HG03135 (cell line): Measurements from ENCODE around the gene PIP4K2A.

Experiments
- ATAC-seq: cut with Tn5 transposase; IDR thresholded peaks from one replicate; pipeline ENCODE4 v1.9.1; 2021; ENCODE audit warnings: mild to moderate bottlenecking, moderate library complexity; ENCODE audit not compliant: unreplicated experiment

Gene PIP4K2A

GRCh38 chr10:22669163-22669711 is 45.1 kb downstream of the PIP4K2A start:
- no peak for ATAC-seq

DNA sequence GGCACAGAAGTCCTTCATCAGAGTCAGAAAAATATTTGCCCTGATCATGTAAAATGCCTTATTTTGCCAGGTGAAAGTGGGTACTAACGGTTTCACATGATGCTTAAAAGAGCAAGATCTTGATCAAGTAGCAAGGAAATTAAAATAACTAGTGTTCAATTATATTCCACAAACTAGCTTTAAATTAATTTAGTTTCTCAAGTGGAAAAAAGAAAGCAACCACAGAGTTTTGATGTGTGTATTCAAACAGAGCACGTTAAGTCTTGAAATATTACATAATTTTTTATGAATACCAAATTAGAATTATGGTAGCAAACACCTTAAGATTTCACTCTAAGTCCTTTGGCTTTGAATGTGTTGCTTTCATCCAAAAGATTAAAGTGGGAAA is 47.3 kb downstream of the PIP4K2A start:
- no peak for ATAC-seq

- ATAC-seq = peak; percentile 80
Measured at GRCh38 chr10:22666287-22667092, 47.9 kb downstream of the PIP4K2A start.

- ATAC-seq = no peak
Measured at GRCh38 chr10:22665329-22665728, 49.0 kb downstream of the PIP4K2A start.

GRCh38 chr10:22662733-22663330 is 51.5 kb downstream of the PIP4K2A start:
- ATAC-seq = no peak

- no peak for ATAC-seq
Measured at GRCh38 chr10:22659866-22660265, 54.5 kb downstream of the PIP4K2A start.

DNA sequence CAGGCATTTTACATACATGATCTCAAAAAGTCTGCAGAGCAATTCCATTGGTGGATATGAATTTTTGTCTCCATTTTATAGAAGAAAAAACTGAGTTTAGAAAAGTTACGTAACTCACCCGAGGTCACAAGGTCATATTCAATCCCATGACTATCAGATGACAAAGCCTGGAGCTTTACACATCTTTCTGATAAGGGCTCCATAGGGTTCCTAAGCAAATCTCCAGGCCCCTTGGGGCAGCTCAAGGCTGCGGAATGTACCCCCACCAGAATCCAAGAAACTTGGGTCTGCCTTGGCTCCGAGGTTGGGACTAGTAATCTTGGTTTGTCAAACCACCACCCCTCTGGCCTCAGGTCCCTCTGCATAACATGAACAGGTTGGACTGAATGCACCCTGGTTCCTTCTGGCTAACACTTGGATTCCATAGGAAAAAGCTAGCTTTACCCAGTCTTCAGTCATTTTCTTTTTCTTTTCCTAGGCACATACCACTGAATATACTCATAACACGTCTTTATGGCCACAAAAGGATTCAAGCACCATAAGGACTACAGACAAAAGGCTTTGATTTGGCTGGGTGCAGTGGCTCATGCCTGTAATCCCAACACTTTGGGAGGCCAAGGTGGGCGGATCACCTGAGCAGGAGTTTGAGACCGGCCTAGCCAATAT is 55.5 kb downstream of the PIP4K2A start:
- no peak for ATAC-seq

GRCh38 chr10:22657566-22658225 is 56.7 kb downstream of the PIP4K2A start:
- ATAC-seq = no peak

DNA sequence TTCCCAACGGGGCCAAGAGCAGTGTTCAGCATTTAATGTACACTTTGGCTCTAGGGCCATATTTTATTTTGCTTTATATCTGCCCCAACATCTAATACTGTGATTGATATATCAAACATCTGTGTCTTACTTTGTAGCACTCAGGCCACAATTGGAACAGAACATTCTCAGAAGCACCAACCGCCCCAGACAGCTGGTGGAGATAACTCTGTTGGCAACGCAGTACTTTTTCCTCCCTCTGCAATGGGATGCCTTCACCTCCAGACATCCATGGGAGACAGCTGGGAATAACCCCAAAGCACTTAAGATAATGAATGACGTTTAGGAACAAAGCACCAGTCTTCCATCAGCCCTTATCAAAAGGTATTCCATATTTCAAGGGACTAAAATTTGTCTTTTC is 57.4 kb downstream of the PIP4K2A start:
- ATAC-seq = no peak

GRCh38 chr10:22656036-22656435 is 58.3 kb downstream of the PIP4K2A start:
- ATAC-seq = no peak

DNA sequence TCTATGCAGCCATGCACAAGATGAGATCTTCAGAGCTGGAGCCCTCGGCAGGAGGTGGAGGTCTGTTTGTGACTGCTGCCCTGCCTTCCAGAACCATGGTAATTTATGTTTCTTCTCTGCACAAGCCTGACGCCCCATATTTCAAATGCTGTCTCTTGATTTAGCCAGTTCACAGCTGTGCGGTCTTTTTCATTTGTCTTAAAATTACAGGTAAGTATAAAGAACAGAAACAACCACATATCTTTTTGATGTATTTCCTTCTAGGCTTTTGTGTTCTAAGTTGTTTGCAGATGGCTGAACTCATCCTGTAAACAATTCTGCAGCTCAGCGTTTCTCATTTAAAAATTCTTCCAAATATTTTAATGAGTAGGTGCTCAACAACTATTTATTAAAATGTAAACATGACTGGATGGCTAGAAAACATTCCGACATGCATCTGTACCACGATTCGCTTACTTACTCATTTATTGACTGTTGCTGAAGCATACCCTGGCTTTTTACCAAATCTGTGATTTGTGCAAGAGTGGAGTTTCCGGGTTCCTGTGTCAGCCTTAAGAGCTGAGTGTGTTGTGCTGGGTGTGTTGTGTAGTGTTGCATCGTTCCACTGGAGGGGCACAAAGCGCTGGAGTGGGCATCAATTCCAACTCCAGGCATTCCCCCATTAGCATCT is 58.9 kb downstream of the PIP4K2A start:
- ATAC-seq = no peak

GRCh38 chr10:22652988-22653481 is 61.3 kb downstream of the PIP4K2A start:
- ATAC-seq = no peak

GRCh38 chr10:22651276-22651980 is 63.0 kb downstream of the PIP4K2A start:
- no peak for ATAC-seq

DNA sequence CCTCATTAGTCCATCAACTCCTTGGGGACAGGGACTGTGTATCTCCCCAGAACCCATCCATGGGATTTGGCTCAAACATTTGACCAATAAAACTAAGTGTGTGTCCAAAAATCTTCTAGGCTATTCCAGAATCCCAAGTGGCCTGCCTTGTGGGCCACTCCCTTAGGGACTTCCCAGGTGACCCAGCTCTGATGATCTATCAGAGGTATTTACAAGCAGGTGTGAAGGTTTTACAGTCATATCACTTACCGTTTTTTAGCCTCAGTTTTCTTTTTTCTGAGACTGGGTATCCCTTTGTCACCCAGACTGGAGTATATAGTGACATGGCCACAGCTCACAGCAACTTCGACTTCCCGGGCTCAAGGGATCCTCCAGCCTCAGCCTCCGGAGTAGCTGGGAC is 64.4 kb downstream of the PIP4K2A start:
- ATAC-seq = no peak

DNA sequence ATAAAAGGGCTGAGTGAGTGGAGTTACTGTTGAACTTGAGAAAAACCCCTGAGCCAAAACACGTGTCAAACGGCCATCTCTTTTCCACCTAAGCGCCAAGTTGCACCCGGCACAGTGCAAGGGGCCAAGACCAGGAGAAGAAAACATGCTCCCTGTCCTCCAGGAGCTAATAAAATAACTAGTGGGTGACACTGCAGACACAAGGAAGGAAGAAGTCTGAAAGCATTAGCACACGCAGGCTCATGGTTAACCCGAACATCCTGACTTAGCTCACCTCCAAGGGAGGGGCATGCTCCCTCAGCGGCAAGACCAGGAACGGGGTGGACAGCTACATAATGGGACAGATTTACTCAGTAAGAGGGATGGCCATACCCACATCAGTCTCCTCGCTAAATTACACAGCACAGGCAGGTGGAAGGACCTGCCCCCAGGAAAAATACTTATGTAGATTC is 65.0 kb downstream of the PIP4K2A start:
- no peak for ATAC-seq

- no peak for ATAC-seq
Measured at GRCh38 chr10:22648547-22648961, 65.8 kb downstream of the PIP4K2A start.

GRCh38 chr10:22647244-22647643 is 67.1 kb downstream of the PIP4K2A start:
- ATAC-seq = no peak

GRCh38 chr10:22646388-22646853 is 68.0 kb downstream of the PIP4K2A start:
- ATAC-seq = no peak

GRCh38 chr10:22644222-22644621 is 70.2 kb downstream of the PIP4K2A start:
- no peak for ATAC-seq

DNA sequence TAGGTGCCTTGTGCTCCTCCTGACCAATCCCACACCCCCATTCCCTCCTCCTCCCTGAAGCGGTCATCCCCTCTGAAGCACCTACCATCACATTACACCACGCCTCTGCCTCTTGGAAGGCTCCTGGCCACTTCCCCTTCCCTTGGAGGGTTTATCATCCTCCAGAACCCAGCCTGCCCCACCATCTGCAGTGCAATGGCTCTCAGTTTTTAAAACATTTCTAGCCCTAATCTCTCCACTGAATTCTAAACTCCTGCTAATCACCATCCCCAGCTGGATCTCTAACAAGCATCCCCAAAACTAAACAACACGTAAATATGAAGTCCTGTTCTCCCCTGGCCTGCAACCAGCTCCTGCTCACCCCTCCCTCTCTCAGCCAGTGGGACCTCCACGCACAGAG is 70.6 kb downstream of the PIP4K2A start:
- no peak for ATAC-seq
